ENCODE results near the gene ALG2.
"Not testable (repeated sequence)": the region's sequence is repeated elsewhere in the genome, so short reads cannot be mapped to it uniquely, and the experiment has no call there.

Gene ALG2

GRCh38 chr9:99239341-99240060 lies 17.8 kb upstream of the ALG2 start:
- in situ Hi-C loops (cut with MboI; ENCODE audit: low sequenced_read_pairs): no loop called here

- in situ Hi-C loops (cut with MboI; ENCODE audit: low sequenced_read_pairs): no loop called here
Measured at GRCh38 chr9:99238331-99238730, 16.6 kb upstream of the ALG2 start.

GRCh38 chr9:99237849-99238248 lies 16.1 kb upstream of the ALG2 start:
- in situ Hi-C loops (cut with MboI; ENCODE audit: low sequenced_read_pairs): not testable (repeated sequence)

GRCh38 chr9:99237356-99237755 lies 15.6 kb upstream of the ALG2 start:
- in situ Hi-C loops (cut with MboI; ENCODE audit: low sequenced_read_pairs): no loop called here

GRCh38 chr9:99235926-99236634 lies 14.3 kb upstream of the ALG2 start:
- in situ Hi-C loops (cut with MboI; ENCODE audit: low sequenced_read_pairs): no loop called here

- in situ Hi-C loops (cut with MboI; ENCODE audit: low sequenced_read_pairs): no loop called here
Measured at GRCh38 chr9:99235069-99235468, 13.3 kb upstream of the ALG2 start.

- in situ Hi-C loops (cut with MboI; ENCODE audit: low sequenced_read_pairs): no loop called here
Measured at GRCh38 chr9:99234618-99235017, 12.9 kb upstream of the ALG2 start.

GRCh38 chr9:99231711-99232110 lies 10.0 kb upstream of the ALG2 start:
- in situ Hi-C loops (cut with MboI; ENCODE audit: low sequenced_read_pairs): no loop called here

- in situ Hi-C loops (cut with MboI; ENCODE audit: low sequenced_read_pairs): no loop called here
Measured at GRCh38 chr9:99230206-99230605, 8.5 kb upstream of the ALG2 start.

- in situ Hi-C loops (cut with MboI; ENCODE audit: low sequenced_read_pairs): no loop called here
Measured at GRCh38 chr9:99226054-99226453, 4.3 kb upstream of the ALG2 start.

GRCh38 chr9:99224445-99224844 lies 2.7 kb upstream of the ALG2 start:
- in situ Hi-C loops (cut with MboI; ENCODE audit: low sequenced_read_pairs): no loop called here

GRCh38 chr9:99222416-99223270 lies 901 bp upstream of the ALG2 start:
- in situ Hi-C loops (cut with MboI; ENCODE audit: low sequenced_read_pairs): no loop called here

- in situ Hi-C loops (cut with MboI; ENCODE audit: low sequenced_read_pairs): no loop called here
Measured at GRCh38 chr9:99221266-99221620, 499 bp downstream of the ALG2 start.

GRCh38 chr9:99220011-99220410 lies 1.7 kb downstream of the ALG2 start:
- in situ Hi-C loops (cut with MboI; ENCODE audit: low sequenced_read_pairs): no loop called here

- in situ Hi-C loops (cut with MboI; ENCODE audit: low sequenced_read_pairs): no loop called here
Measured at GRCh38 chr9:99216073-99216472, 5.7 kb downstream of the ALG2 start.

- in situ Hi-C loops (cut with MboI; ENCODE audit: low sequenced_read_pairs): no loop called here
Measured at GRCh38 chr9:99213197-99213596, 8.5 kb downstream of the ALG2 start.

GRCh38 chr9:99211746-99212145 lies 10.0 kb downstream of the ALG2 start:
- in situ Hi-C loops (cut with MboI; ENCODE audit: low sequenced_read_pairs): no loop called here

GRCh38 chr9:99210572-99210971 lies 11.2 kb downstream of the ALG2 start:
- in situ Hi-C loops (cut with MboI; ENCODE audit: low sequenced_read_pairs): no loop called here

GRCh38 chr9:99201603-99202002 lies 20.1 kb downstream of the ALG2 start:
- in situ Hi-C loops (cut with MboI; ENCODE audit: low sequenced_read_pairs): no loop called here

- in situ Hi-C loops (cut with MboI; ENCODE audit: low sequenced_read_pairs): loop anchor here (10.0 to 25.0 kb wide), 2 partner anchors 55 to 812 kb away; no protein-coding TSS in a partner anchor
Measured at GRCh38 chr9:99199938-99200539, 21.7 kb downstream of the ALG2 start.

GRCh38 chr9:99197987-99198386 lies 23.8 kb downstream of the ALG2 start:
- in situ Hi-C loops (cut with MboI; ENCODE audit: low sequenced_read_pairs): loop anchor here (10.0 to 25.0 kb wide), 2 partner anchors 57 to 814 kb away; no protein-coding TSS in a partner anchor
